Heart left ventricle (tissue), 13 donors: ENCODE data around the gene NUDT16L1.

Source experiments
- POLR2A ChIP-seq, 2 donors: fragments of 450-650 bp; IDR thresholded peaks; one replicate each; pipeline ENCODE4 v1.6.1; 2017; ENCODE audit warnings: antibody characterized with exemption in 2 of 2, mild to moderate bottlenecking in 2 of 2, moderate library complexity in 2 of 2
- TF ChIP-seq, protein P1 (sequence below), 12 donors: fragments of 200-600 bp; sonication (generic) in 4 of 12; IDR thresholded peaks; one replicate each; pipeline versions ENCODE4 v1.5.0 to v1.8.0; 2018 to 2022; ENCODE audit warnings: antibody characterized with exemption in 12 of 12, mild to moderate bottlenecking in 5 of 12
- donor health status: ischemic (EF 13 %, LVEDD 7.1; RV severe dilation, severe dysfunction).
- donor health status: DM: no; HTN: yes; CAD: no.
- donor health status: DM: no; HTN: no; CAD: no.
- donor health status: ischemic (EF 25% LVEDD 6.9; RV normal size, moderate dysfunction).
- donor health status: ischemic (EF 25% LVEDD 5.7; RV mildly dilated, moderate dysfunction).
- donor health status: ischemic (EF 35%, LVEDD 5.7; RV mildly dilated, moderate dysfunction).
- donor health status: nonischemic (EF 11% LVEDD 7.7; RV severe dilation, severe dysfunction).
- donor health status: DM: yes; HTN: yes; CAD: no.
- donor health status: PGD.
- donor health status: ischemic (EF 29% LVEDD 5.4; RV normal size, mild dysfunction).
- donor health status: nonischemic (EF 23%, LVEDD 6.1; RV moderate dilation, normal function).

GRCh38 chr16:4687416-4687815 is 5.9 kb upstream of the NUDT16L1 start:
- TF ChIP-seq, protein P1, sequence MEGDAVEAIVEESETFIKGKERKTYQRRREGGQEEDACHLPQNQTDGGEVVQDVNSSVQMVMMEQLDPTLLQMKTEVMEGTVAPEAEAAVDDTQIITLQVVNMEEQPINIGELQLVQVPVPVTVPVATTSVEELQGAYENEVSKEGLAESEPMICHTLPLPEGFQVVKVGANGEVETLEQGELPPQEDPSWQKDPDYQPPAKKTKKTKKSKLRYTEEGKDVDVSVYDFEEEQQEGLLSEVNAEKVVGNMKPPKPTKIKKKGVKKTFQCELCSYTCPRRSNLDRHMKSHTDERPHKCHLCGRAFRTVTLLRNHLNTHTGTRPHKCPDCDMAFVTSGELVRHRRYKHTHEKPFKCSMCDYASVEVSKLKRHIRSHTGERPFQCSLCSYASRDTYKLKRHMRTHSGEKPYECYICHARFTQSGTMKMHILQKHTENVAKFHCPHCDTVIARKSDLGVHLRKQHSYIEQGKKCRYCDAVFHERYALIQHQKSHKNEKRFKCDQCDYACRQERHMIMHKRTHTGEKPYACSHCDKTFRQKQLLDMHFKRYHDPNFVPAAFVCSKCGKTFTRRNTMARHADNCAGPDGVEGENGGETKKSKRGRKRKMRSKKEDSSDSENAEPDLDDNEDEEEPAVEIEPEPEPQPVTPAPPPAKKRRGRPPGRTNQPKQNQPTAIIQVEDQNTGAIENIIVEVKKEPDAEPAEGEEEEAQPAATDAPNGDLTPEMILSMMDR (IDR thresholded peaks at IDR 0.05): no peak
- no peak for TF ChIP-seq POLR2A (IDR thresholded peaks at IDR 0.05)
